RWPE1 (cell line): Measurements from ENCODE around the gene AKR1C1.
"Not testable (repeated sequence)": the region's sequence is repeated elsewhere in the genome, so short reads cannot be mapped to it uniquely, and the experiment has no call there.

Source experiments
- CTCF ChIA-PET: fragments of 350-600 bp; sonication (Branson Sonifier 250); formaldehyde crosslinking; extraction: SDS; loops from one replicate; lab custom pipeline; 2021; lab: Yijun Ruan, JAX
- POLR2A ChIA-PET: fragments of 400-600 bp; formaldehyde crosslinking; extraction: SDS; loops from one replicate; lab custom pipeline; 2020; ENCODE audit warnings: antibody characterized with exemption; ENCODE audit not compliant: low non-redundant PET; lab: Yijun Ruan, JAX
- DNase-seq: peaks from one replicate; pipeline ENCODE4 v3.0.0; 2012; ENCODE audit warnings: low spot score
- H3K27ac ChIP-seq: fragments of 450-650 bp; 2 replicates; pipeline ENCODE4 v1.5.1; 2017
- CTCF ChIP-seq: fragments of 450-650 bp; conservative IDR thresholded peaks from 2 replicates; pipeline ENCODE4 v1.5.1; 2017; ENCODE audit warnings: low read depth, mild to moderate bottlenecking

AKR1C1 gene

DNA sequence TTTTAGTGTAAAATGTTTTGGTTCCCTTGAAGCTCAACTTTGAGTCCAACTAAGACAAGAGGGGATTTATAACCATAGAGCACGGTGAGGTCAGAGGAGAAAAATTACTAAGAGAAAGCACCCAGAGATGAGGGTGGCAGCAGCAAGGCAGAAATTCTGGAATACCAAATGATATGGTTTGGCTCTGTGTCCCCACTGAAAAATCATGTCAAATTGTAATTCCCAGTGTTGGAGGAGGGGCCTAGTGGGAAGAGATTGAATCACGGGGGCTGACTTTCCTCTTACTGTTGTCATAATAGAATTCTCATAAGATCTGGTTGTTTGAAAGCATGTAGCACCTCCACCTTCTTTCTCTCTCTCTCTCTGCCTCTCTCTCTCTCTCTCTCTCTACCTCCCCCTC is 19.4 kb upstream of the AKR1C1 start:
- DNase-seq: no peak
- no peak overlapping the region for H3K27ac ChIP-seq
- ChIA-PET CTCF (no interaction called here), POLR2A (no interaction called here)
- TF ChIP-seq CTCF: no peak

DNA sequence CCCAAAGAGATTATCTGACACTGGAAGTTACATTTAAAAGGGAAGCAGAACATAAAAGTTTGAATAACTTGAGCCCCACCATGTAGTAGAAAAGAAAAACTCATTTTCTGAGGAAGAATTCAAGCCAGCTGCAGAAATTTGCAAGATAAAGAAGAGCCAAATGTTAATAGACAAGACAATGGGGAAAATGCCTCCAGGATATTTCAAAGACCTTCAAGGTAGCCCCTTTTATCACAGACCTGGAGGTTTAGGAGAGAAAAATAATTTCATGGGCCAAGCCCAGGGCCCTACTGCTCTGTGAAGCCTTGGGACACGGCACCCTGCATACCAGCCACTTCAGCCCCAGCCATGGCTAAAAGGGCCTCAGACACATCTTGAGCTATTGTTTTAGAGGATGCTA is 18.4 kb upstream of the AKR1C1 start:
- no peak for TF ChIP-seq CTCF
- no peak for DNase-seq
- no peak overlapping the region for H3K27ac ChIP-seq
- ChIA-PET POLR2A (no interaction called here), CTCF (interaction anchor here (0.6 kb wide), 1 partner anchor 211 kb away, joined by 3 read pairs; no protein-coding TSS in a partner anchor)

- DNase-seq: no peak
- no peak for TF ChIP-seq CTCF
- ChIA-PET CTCF (no interaction called here), POLR2A (no interaction called here)
- H3K27ac ChIP-seq: no peak overlapping the region
These were observed 17.2 kb upstream of the AKR1C1 start for GRCh38 chr10:4945766-4946717.

GRCh38 chr10:4947039-4947634 is 16.1 kb upstream of the AKR1C1 start:
- no peak overlapping the region for H3K27ac ChIP-seq
- POLR2A ChIA-PET: no interaction called here
- TF ChIP-seq CTCF: no peak
- CTCF ChIA-PET: no interaction called here
- DNase-seq: no peak

DNA sequence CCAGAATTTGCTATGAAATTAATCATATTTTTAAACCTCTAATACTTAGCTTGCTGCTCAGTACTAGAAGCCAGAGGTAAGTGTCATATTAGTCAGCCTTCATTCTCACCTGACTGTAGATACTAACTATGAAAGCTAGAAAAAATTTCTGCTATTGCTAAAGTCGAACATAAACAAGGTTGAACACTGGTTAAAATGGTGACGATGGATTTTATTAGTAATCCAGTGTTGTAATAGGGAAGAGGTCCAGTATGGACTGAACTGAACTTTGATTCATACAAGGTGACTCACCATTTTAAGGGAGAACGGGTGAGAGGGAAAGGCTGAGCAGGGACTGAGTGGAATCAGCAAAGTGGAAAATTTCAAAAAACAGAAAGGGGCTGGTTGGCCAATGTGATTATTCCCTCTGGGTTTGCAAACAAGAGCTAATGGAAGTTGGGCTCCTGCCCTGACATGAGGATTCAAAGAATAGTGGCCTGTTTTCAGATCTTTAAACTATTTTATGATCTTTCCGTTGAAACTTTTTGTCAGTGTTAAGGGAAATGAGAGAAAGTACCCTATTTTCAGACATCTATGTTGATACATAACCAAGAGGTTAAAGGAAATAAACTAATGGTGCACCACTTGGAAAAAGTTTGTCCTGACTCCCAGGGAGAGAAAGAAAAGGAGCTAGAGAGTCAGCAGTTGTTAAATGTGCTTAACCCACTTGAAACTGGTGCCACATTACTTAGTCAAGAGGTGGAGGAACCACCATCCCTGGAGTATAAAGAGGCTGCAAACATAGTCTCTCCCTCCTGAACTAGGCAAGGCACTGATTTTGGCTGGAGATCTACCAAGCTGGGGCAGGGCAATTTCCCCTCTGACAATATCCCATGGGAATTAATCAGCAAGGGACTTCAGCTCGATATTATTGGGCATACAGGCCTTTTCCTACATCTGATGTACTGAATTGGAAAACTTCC is 15.3 kb upstream of the AKR1C1 start:
- H3K27ac ChIP-seq: no peak overlapping the region
- CTCF ChIA-PET: interaction anchor here (1.2 kb wide), 1 partner anchor 115 kb away, joined by 3 read pairs; no protein-coding TSS in a partner anchor
- peak; percentile 94 for DNase-seq
- POLR2A ChIA-PET: no interaction called here
- no peak for TF ChIP-seq CTCF

DNA sequence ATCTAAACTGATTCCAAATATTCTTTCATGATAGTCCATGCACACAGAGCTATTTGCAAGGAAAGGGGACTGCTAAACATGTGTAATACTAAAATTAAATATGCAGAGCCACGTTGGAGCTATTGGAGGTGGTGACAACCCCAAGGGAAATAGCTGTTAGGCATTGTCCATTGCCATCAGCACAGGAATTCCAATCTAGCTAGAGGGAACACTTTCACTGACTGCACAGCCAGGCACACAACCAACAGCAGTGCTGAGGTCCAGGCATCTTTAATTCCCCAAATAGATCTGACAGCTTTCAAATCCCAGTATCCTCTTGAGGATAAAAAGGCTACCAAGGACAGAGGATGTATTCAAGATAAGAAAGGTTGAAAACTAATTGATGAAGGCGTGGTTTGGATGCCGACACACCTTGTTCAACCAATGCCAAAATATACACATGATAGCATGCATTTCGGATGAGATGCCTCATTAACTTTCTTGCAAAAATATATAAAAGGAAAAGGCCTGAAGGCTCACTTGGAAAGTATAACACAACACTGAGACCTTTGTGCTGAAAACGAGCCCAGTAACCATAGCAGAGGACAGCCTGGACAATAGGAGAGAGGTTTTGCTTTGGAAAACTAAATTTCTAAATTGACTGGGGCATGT is 11.6 kb upstream of the AKR1C1 start:
- H3K27ac ChIP-seq, DNase-seq, CTCF ChIA-PET, POLR2A ChIA-PET: not testable (repeated sequence)
